SK-N-SH (cell line): ENCODE results near the gene CUX1. TPM values are rescaled to one million over a fixed set of nuclear protein-coding genes. Genes with fewer than 3 reads are reported as not detected.

Experiments
- CTCF ChIA-PET: fragments of 300-600, 350-600 bp; formaldehyde crosslinking; extraction: SDS; loops from one replicate; lab custom pipeline; 2021; lab: Yijun Ruan, JAX
- POLR2A ChIA-PET: fragments of 350-600 bp; sonication (Branson Sonifier 250); formaldehyde crosslinking; extraction: SDS; loops from one replicate; lab custom pipeline; 2020; ENCODE audit warnings: antibody characterized with exemption, inconsistent platforms; lab: Yijun Ruan, JAX
- DNase-seq: peaks from one replicate; pipeline ENCODE4 v3.0.0; 2012
- H2AFZ ChIP-seq: fragments of 200-600 bp; sonication (generic); 2 replicates; pipeline ENCODE4 v1.8.1; 2016; ENCODE audit warnings: antibody characterized with exemption, mild to moderate bottlenecking, low read depth
- H3F3A ChIP-seq: fragments of 200-600 bp; sonication (generic); replicated peaks from 2 replicates; pipeline ENCODE3; 2016; ENCODE audit warnings: antibody characterized with exemption, mild to moderate bottlenecking; ENCODE audit not compliant: insufficient read depth
- H3K27ac ChIP-seq, 2 experiments: fragments of 200-500 bp in 1 of 2; fragments of 200-600 bp in 1 of 2; sonication (Bioruptor generic) in 1 of 2; sonication (generic), shearing (Covaris generic) in 1 of 2; 2 replicates each; pipeline versions ENCODE4 v1.5.1 to v1.6.1; 2014 to 2016; ENCODE audit warnings: low read depth in 2 of 2, inconsistent platforms in 1 of 2, low read length in 1 of 2, mild to moderate bottlenecking in 1 of 2, mixed read lengths in 1 of 2
- H3K27me3 ChIP-seq: fragments of 200-600 bp; sonication (generic), shearing (Covaris generic); 2 replicates; pipeline ENCODE4 v1.6.1; 2016; ENCODE audit warnings: mixed run types; ENCODE audit not compliant: insufficient read depth
- H3K36me3 ChIP-seq, 2 experiments: fragments of 200-500 bp in 1 of 2; fragments of 200-600 bp in 1 of 2; sonication (Bioruptor generic) in 1 of 2; sonication (generic) in 1 of 2; replicated peaks in 1 of 2; 2 replicates each; pipeline versions ENCODE3 to v1.5.1; 2014 to 2016; ENCODE audit warnings: low read length in 1 of 2, mild to moderate bottlenecking in 1 of 2; ENCODE audit not compliant: insufficient read depth in 2 of 2, control insufficient read depth in 1 of 2
- H3K4me1 ChIP-seq, 2 experiments: fragments of 200-500 bp in 1 of 2; fragments of 200-600 bp in 1 of 2; sonication (Bioruptor generic) in 1 of 2; sonication (generic), shearing (Covaris generic) in 1 of 2; 2 replicates each; pipeline versions ENCODE4 v1.5.1 to v1.6.1; 2014 to 2016; ENCODE audit warnings: low read depth in 1 of 2, low read length in 1 of 2, mixed run types in 1 of 2; ENCODE audit not compliant: insufficient read depth in 2 of 2, control insufficient read depth in 1 of 2
- H3K4me2 ChIP-seq: fragments of 200-600 bp; sonication (generic), shearing (Covaris generic); 2 replicates; pipeline ENCODE4 v1.6.1; 2017; ENCODE audit warnings: mixed run types
- H3K4me3 ChIP-seq, 2 experiments: fragments of 200-500 bp in 1 of 2; fragments of 200-600 bp in 1 of 2; sonication (Bioruptor generic) in 1 of 2; sonication (generic), shearing (Covaris generic) in 1 of 2; 2 replicates each; pipeline versions ENCODE4 v1.5.1 to v1.8.1; 2014 to 2016; ENCODE audit warnings: low read depth in 2 of 2, inconsistent platforms in 1 of 2, low read length in 1 of 2, mild to moderate bottlenecking in 1 of 2, mixed read lengths in 1 of 2, moderate library complexity in 1 of 2
- H3K79me2 ChIP-seq: fragments of 200-600 bp; sonication (generic); 2 replicates; pipeline ENCODE4 v1.8.1; 2017; ENCODE audit warnings: mild to moderate bottlenecking; ENCODE audit not compliant: insufficient read depth
- H3K9ac ChIP-seq: fragments of 200-600 bp; sonication (generic); 2 replicates; pipeline ENCODE4 v1.6.1; 2017; ENCODE audit warnings: mixed run types
- H3K9me2 ChIP-seq: fragments of 200-600 bp; sonication (generic); 2 replicates; pipeline ENCODE4 v1.6.1; 2017; ENCODE audit warnings: mixed run types
- H3K9me3 ChIP-seq: fragments of 200-600 bp; sonication (generic); 2 replicates; pipeline ENCODE4 v1.6.1; 2017; ENCODE audit warnings: mixed run types, mild to moderate bottlenecking, moderate library complexity
- H4K20me1 ChIP-seq: fragments of 200-600 bp; sonication (generic); 2 replicates; pipeline ENCODE4 v1.6.1; 2017; ENCODE audit warnings: mild to moderate bottlenecking, mixed run types; ENCODE audit not compliant: insufficient read depth
- ELF1 ChIP-seq: IDR thresholded peaks from 2 replicates; pipeline ENCODE4 v1.4.0; 2012
- EP300 ChIP-seq, 2 experiments: IDR thresholded peaks; 2 replicates each; pipeline versions ENCODE4 v1.4.0 to v1.6.1; 2012; ENCODE audit warnings: borderline replicate concordance in 1 of 2, low read depth in 1 of 2, low read length in 1 of 2
- EZH2phosphoT487 ChIP-seq: fragments of 200-600 bp; sonication (generic); IDR thresholded peaks from 2 replicates; pipeline ENCODE4 v1.6.1; 2017; ENCODE audit warnings: low read depth, mixed run types, mild to moderate bottlenecking, antibody characterized with exemption, moderate library complexity, borderline replicate concordance
- FOXJ3 ChIP-seq: sonication (generic); formaldehyde crosslinking; IDR thresholded peaks from 2 replicates; pipeline ENCODE4 v1.5.1; 2020; ENCODE audit warnings: mild to moderate bottlenecking, missing genetic modification reagents
- FOXM1 ChIP-seq: IDR thresholded peaks from 2 replicates; pipeline ENCODE4 v1.4.0; 2012; ENCODE audit warnings: low read depth, mild to moderate bottlenecking
- GABPA ChIP-seq: IDR thresholded peaks from 2 replicates; pipeline ENCODE4 v1.4.0; 2012; ENCODE audit warnings: low read depth, mild to moderate bottlenecking
- JUND ChIP-seq: IDR thresholded peaks from 2 replicates; pipeline ENCODE4 v1.4.0; 2012
- MEF2A ChIP-seq: IDR thresholded peaks from 2 replicates; pipeline ENCODE4 v1.4.0; 2012; ENCODE audit warnings: low read depth, borderline replicate concordance
- MXI1 ChIP-seq: IDR thresholded peaks from 2 replicates; pipeline ENCODE4 v1.6.1; 2012; ENCODE audit warnings: mild to moderate bottlenecking, low read depth, low read length, improper control_type of control experiment
- POLR2AphosphoS5 ChIP-seq: IDR thresholded peaks from 2 replicates; pipeline ENCODE4 v1.6.1; 2012; ENCODE audit warnings: low read depth, low read length
- RCOR1 ChIP-seq: fragments of 150-350 bp; IDR thresholded peaks from 2 replicates; pipeline ENCODE4 v1.6.1; 2017; ENCODE audit warnings: antibody characterized with exemption, low read length
- RXRA ChIP-seq: IDR thresholded peaks from 2 replicates; pipeline ENCODE4 v1.4.0; 2012; ENCODE audit warnings: low read depth, mild to moderate bottlenecking, borderline replicate concordance
- SMC3 ChIP-seq: IDR thresholded peaks from 2 replicates; pipeline ENCODE4 v1.6.1; 2012; ENCODE audit warnings: low read depth, low read length, improper control_type of control experiment
- TCF12 ChIP-seq: IDR thresholded peaks from 2 replicates; pipeline ENCODE4 v1.4.0; 2012
- WGBS: methylation state at CpG from one replicate; pipeline ENCODE4 v1.1.6; 2017; ENCODE audit warnings: low lambda C conversion rate; 5-methylcytosine and 5-hydroxymethylcytosine counted together
- polyA plus RNA-seq, 3 experiments: library from polyadenylated mRNA; depleted of rRNA; stranded (reverse); fragments of >200 nt; gene quantifications; 2 replicates each; pipeline ENCODE4 v1.2.3, GENCODE V29; 2012
- TF ChIP-seq, protein P1 (sequence below): fragments of 200-600 bp; sonication (generic); IDR thresholded peaks from 2 replicates; pipeline ENCODE4 v1.6.1; 2017; ENCODE audit warnings: antibody characterized with exemption, mild to moderate bottlenecking, moderate library complexity
- TF ChIP-seq, protein P2 (sequence below): IDR thresholded peaks from 2 replicates; pipeline ENCODE4 v1.6.1; 2012; ENCODE audit warnings: mild to moderate bottlenecking, low read depth, low read length, moderate library complexity
- TF ChIP-seq, protein P3 (sequence below): IDR thresholded peaks from 2 replicates; pipeline ENCODE4 v1.4.0; 2012; ENCODE audit warnings: low read depth, borderline replicate concordance
- TF ChIP-seq, protein P4 (sequence below): fragments of 150-350 bp; IDR thresholded peaks from 2 replicates; pipeline ENCODE4 v1.6.1; 2016; ENCODE audit warnings: mild to moderate bottlenecking, low read depth, low read length
- TF ChIP-seq, protein P5 (sequence below): IDR thresholded peaks from 2 replicates; pipeline ENCODE4; 2012

Gene CUX1
- polyA plus RNA-seq, 1 of the 3 experiments (the other 2 are of a cell fraction): 68.6 TPM

DNA sequence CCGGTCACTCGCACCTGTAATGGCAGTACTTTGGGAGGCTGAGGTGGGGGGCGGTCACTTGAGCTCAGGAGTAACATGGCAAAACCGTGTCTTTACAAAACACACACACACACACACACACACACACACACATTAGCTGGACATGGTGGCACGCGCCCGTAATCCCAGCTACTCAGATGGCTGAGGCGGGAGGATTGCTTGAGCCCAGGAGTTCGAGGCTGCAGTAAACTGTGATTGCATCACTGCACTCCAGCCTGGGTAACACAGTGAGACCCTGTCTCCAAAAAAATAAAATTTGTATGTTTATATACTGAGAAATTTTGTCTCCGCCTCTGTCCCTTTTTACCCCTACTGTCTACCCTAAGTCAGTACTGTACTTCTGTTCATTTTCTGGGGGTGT lies 86.6 kb downstream of the CUX1 start:
- no peaks in the 10 kb centered on the region for H3K36me3 ChIP-seq
- no peak overlapping the region for H2AFZ ChIP-seq
- no peak overlapping the region for H3K4me2 ChIP-seq
- H3K9me3 ChIP-seq: no peaks in the 10 kb centered on the region
- H3K9ac ChIP-seq: no peak overlapping the region
- H3K4me1 ChIP-seq: peaks cover 11 to 14% of the 10 kb centered on the region in 2 experiments; a peak in 2 of 4 replicates
- H3K4me3 ChIP-seq: no peak overlapping the region
- no peak for DNase-seq
- H3K79me2 ChIP-seq: peaks cover 94% of the 10 kb centered on the region
- H3F3A ChIP-seq: no peaks in the 10 kb centered on the region
- ChIA-PET CTCF (interaction anchor here (0.7 to 4.3 kb wide), 3 partner anchors 11 to 291 kb away, joined by 3 to 16 read pairs (median 3); no protein-coding TSS in a partner anchor), POLR2A (no interaction called here)
- TF ChIP-seq, protein P1, sequence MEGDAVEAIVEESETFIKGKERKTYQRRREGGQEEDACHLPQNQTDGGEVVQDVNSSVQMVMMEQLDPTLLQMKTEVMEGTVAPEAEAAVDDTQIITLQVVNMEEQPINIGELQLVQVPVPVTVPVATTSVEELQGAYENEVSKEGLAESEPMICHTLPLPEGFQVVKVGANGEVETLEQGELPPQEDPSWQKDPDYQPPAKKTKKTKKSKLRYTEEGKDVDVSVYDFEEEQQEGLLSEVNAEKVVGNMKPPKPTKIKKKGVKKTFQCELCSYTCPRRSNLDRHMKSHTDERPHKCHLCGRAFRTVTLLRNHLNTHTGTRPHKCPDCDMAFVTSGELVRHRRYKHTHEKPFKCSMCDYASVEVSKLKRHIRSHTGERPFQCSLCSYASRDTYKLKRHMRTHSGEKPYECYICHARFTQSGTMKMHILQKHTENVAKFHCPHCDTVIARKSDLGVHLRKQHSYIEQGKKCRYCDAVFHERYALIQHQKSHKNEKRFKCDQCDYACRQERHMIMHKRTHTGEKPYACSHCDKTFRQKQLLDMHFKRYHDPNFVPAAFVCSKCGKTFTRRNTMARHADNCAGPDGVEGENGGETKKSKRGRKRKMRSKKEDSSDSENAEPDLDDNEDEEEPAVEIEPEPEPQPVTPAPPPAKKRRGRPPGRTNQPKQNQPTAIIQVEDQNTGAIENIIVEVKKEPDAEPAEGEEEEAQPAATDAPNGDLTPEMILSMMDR: no peak
- TF ChIP-seq FOXM1: no peak
- TF ChIP-seq RCOR1: no peak
- TF ChIP-seq POLR2AphosphoS5: no peak
- TF ChIP-seq MEF2A: no peak
- no peak for TF ChIP-seq RXRA
- TF ChIP-seq FOXJ3 (CRISPR knock-in tag): no peak
- TF ChIP-seq, protein P2, sequence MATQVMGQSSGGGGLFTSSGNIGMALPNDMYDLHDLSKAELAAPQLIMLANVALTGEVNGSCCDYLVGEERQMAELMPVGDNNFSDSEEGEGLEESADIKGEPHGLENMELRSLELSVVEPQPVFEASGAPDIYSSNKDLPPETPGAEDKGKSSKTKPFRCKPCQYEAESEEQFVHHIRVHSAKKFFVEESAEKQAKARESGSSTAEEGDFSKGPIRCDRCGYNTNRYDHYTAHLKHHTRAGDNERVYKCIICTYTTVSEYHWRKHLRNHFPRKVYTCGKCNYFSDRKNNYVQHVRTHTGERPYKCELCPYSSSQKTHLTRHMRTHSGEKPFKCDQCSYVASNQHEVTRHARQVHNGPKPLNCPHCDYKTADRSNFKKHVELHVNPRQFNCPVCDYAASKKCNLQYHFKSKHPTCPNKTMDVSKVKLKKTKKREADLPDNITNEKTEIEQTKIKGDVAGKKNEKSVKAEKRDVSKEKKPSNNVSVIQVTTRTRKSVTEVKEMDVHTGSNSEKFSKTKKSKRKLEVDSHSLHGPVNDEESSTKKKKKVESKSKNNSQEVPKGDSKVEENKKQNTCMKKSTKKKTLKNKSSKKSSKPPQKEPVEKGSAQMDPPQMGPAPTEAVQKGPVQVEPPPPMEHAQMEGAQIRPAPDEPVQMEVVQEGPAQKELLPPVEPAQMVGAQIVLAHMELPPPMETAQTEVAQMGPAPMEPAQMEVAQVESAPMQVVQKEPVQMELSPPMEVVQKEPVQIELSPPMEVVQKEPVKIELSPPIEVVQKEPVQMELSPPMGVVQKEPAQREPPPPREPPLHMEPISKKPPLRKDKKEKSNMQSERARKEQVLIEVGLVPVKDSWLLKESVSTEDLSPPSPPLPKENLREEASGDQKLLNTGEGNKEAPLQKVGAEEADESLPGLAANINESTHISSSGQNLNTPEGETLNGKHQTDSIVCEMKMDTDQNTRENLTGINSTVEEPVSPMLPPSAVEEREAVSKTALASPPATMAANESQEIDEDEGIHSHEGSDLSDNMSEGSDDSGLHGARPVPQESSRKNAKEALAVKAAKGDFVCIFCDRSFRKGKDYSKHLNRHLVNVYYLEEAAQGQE: no peak
- TF ChIP-seq SMC3: no peak
- TF ChIP-seq, protein P3, sequence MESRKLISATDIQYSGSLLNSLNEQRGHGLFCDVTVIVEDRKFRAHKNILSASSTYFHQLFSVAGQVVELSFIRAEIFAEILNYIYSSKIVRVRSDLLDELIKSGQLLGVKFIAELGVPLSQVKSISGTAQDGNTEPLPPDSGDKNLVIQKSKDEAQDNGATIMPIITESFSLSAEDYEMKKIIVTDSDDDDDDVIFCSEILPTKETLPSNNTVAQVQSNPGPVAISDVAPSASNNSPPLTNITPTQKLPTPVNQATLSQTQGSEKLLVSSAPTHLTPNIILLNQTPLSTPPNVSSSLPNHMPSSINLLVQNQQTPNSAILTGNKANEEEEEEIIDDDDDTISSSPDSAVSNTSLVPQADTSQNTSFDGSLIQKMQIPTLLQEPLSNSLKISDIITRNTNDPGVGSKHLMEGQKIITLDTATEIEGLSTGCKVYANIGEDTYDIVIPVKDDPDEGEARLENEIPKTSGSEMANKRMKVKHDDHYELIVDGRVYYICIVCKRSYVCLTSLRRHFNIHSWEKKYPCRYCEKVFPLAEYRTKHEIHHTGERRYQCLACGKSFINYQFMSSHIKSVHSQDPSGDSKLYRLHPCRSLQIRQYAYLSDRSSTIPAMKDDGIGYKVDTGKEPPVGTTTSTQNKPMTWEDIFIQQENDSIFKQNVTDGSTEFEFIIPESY: no peak
- no peak for TF ChIP-seq JUND
- TF ChIP-seq ELF1: no peak
- no peak for TF ChIP-seq EP300 (IDR thresholded peaks at IDR 0.05; ENCODE audit: borderline replicate concordance in 1 of 2, low read depth in 1 of 2, low read length in 1 of 2)
- TF ChIP-seq, protein P4, sequence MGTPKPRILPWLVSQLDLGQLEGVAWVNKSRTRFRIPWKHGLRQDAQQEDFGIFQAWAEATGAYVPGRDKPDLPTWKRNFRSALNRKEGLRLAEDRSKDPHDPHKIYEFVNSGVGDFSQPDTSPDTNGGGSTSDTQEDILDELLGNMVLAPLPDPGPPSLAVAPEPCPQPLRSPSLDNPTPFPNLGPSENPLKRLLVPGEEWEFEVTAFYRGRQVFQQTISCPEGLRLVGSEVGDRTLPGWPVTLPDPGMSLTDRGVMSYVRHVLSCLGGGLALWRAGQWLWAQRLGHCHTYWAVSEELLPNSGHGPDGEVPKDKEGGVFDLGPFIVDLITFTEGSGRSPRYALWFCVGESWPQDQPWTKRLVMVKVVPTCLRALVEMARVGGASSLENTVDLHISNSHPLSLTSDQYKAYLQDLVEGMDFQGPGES: no peak
- TF ChIP-seq MXI1: no peak
- no peak for TF ChIP-seq TCF12
- TF ChIP-seq EZH2phosphoT487: no peak
- no peak for TF ChIP-seq GABPA
- TF ChIP-seq, protein P5, sequence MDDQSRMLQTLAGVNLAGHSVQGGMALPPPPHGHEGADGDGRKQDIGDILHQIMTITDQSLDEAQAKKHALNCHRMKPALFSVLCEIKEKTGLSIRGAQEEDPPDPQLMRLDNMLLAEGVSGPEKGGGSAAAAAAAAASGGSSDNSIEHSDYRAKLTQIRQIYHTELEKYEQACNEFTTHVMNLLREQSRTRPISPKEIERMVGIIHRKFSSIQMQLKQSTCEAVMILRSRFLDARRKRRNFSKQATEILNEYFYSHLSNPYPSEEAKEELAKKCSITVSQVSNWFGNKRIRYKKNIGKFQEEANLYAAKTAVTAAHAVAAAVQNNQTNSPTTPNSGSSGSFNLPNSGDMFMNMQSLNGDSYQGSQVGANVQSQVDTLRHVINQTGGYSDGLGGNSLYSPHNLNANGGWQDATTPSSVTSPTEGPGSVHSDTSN: no peak
- H4K20me1 ChIP-seq: peaks cover 38% of the 10 kb centered on the region; the same call in 1 of the 2 replicates
- H3K27ac ChIP-seq: no peak overlapping the region
- H3K9me2 ChIP-seq: no peaks in the 10 kb centered on the region
- H3K27me3 ChIP-seq: no peaks in the 10 kb centered on the region
- WGBS: 97% methylated on average over 10 of the region's 10 CpGs
